GM20000 (cell line): ENCODE results near the gene CIDEC.
"Not testable (repeated sequence)": the region's sequence is repeated elsewhere in the genome, so short reads cannot be mapped to it uniquely, and the experiment has no call there.

Source experiments
- DNase-seq: peaks from one replicate; pipeline ENCODE4 v3.0.0; 2012; ENCODE audit warnings: low spot score
- TF ChIP-seq, protein P1 (sequence below): IDR thresholded peaks from 2 replicates; pipeline ENCODE4 v1.5.1; 2012; ENCODE audit warnings: mild to moderate bottlenecking, control low read depth; ENCODE audit errors: extremely low read depth, missing control alignments

The CIDEC gene

GRCh38 chr3:9909221-9910013, 29.4 kb upstream of the CIDEC start:
- no peak for DNase-seq
- TF ChIP-seq, protein P1, sequence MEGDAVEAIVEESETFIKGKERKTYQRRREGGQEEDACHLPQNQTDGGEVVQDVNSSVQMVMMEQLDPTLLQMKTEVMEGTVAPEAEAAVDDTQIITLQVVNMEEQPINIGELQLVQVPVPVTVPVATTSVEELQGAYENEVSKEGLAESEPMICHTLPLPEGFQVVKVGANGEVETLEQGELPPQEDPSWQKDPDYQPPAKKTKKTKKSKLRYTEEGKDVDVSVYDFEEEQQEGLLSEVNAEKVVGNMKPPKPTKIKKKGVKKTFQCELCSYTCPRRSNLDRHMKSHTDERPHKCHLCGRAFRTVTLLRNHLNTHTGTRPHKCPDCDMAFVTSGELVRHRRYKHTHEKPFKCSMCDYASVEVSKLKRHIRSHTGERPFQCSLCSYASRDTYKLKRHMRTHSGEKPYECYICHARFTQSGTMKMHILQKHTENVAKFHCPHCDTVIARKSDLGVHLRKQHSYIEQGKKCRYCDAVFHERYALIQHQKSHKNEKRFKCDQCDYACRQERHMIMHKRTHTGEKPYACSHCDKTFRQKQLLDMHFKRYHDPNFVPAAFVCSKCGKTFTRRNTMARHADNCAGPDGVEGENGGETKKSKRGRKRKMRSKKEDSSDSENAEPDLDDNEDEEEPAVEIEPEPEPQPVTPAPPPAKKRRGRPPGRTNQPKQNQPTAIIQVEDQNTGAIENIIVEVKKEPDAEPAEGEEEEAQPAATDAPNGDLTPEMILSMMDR: no peak

GRCh38 chr3:9908286-9908685, 28.2 kb upstream of the CIDEC start:
- DNase-seq: no peak
- TF ChIP-seq, protein P1: no peak

- TF ChIP-seq, protein P1: no peak
These were observed 26.4 kb upstream of the CIDEC start for GRCh38 chr3:9906480-9906879.

GRCh38 chr3:9903904-9904303, 23.9 kb upstream of the CIDEC start:
- DNase-seq: no peak

More at GRCh38 chr3:9906480-9906879, 26.4 kb upstream of the CIDEC start:
- DNase-seq: no peak

GRCh38 chr3:9903238-9903624, 23.2 kb upstream of the CIDEC start:
- DNase-seq: no peak

More at GRCh38 chr3:9903904-9904303, 23.9 kb upstream of the CIDEC start:
- TF ChIP-seq, protein P1: no peak

DNA sequence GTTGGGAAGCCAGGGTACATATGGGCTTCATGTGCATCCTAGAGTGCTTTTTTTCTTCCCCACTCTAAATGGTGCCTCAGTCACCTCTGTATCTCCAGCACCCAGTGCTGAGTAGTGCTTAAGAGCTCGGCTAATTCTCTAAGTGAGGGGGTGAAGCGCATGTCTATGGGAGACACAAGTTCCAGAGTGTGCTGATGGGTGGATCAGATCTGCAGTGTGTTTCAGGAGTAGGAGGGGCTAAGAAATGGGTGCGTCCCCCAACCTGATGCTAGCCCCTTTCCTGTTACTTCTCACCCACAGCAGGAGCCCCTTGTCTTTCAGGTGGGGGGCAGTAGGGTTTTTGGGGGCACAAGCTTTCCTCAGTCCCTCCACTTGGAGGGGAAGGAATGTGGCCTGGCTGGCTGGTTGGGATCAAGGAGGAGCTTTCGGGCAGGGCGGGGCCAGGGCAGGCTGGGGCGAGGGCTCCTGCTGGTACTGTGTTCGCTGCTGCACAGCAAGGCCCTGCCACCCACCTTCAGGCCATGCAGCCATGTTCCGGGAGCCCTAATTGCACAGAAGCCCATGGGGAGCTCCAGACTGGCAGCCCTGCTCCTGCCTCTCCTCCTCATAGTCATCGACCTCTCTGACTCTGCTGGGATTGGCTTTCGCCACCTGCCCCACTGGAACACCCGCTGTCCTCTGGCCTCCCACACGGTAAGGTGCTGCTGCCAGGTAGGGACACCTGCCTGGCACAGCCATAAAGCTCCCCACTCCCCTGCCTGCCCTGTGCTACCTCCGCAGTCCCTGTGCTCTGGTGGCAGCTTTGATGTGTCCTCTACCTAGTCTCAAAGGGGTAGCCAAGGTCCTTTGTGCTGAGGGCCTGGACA, 22.6 kb upstream of the CIDEC start, which contains the start of gene IL17RE:
TSS of gene IL17RE (plus strand) at position 477 of the 866 bp plus-strand sequence. CDS start at position 562, 85 bp downstream.
- DNase-seq: no peak
- TF ChIP-seq, protein P1: no peak

More at GRCh38 chr3:9903238-9903624, 23.2 kb upstream of the CIDEC start:
- TF ChIP-seq, protein P1: no peak

GRCh38 chr3:9901967-9902366, 21.9 kb upstream of the CIDEC start:
- DNase-seq: no peak

DNA sequence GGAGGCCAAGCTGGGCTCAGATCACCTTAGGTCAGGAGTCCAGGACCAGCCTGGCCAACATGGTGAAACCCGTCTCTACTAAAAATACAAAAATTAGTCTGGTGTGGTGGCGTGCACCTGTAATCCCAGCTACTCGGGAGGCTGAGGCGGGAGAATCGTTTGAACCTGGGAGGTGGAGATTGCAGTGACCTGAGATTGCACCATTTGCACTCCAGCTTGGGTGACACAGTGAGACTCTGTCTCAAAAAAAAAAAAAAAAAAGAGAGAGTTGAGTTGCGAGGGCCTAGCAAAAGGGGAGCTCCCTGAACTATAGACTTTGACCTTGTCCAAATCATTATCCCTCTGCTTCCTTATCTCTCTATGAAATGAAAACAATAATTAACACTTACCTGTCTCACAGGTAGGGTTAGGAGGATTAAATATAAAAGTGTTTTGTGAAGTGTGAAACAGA, 20.9 kb upstream of the CIDEC start:
- DNase-seq: not testable (repeated sequence)

More at GRCh38 chr3:9901967-9902366, 21.9 kb upstream of the CIDEC start:
- TF ChIP-seq, protein P1: no peak
